ENCODE data around the gene MPO. TPM values are rescaled to one million over a fixed set of nuclear protein-coding genes. Genes with fewer than 3 reads are reported as not detected.

Gene MPO
- total and polyA plus RNA-seq, 12 donors = 0.07 to 2.5 (median 0.18) TPM; not detected in 2

GRCh38 chr17:58268326-58268725 is 12.4 kb downstream of the MPO start:
- intact Hi-C loops (cut with DNase I) = no loop called here
- no peak overlapping the region for H3K4me3 ChIP-seq
- ATAC-seq = no peak
- no peak overlapping the region for H3K27ac ChIP-seq
- peaks cover 0 to 3% (median 0%) of the 10 kb centered on the region in 9 donors for H3K4me1 ChIP-seq
- no peaks in the 10 kb centered on the region for H3K9me3 ChIP-seq
- TF ChIP-seq, protein P1, sequence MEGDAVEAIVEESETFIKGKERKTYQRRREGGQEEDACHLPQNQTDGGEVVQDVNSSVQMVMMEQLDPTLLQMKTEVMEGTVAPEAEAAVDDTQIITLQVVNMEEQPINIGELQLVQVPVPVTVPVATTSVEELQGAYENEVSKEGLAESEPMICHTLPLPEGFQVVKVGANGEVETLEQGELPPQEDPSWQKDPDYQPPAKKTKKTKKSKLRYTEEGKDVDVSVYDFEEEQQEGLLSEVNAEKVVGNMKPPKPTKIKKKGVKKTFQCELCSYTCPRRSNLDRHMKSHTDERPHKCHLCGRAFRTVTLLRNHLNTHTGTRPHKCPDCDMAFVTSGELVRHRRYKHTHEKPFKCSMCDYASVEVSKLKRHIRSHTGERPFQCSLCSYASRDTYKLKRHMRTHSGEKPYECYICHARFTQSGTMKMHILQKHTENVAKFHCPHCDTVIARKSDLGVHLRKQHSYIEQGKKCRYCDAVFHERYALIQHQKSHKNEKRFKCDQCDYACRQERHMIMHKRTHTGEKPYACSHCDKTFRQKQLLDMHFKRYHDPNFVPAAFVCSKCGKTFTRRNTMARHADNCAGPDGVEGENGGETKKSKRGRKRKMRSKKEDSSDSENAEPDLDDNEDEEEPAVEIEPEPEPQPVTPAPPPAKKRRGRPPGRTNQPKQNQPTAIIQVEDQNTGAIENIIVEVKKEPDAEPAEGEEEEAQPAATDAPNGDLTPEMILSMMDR (IDR thresholded peaks at IDR 0.05) = no peak
- DNase-seq = no peak
- H3K27me3 ChIP-seq = peaks cover 6 to 55% (median 34%) of the 10 kb centered on the region in 7 donors
- no peaks in the 10 kb centered on the region for H3K36me3 ChIP-seq
- WGBS, 2 donors = 81 to 91% methylated on average over 12 of the region's 12 CpGs

GRCh38 chr17:58267347-58268324 is 13.1 kb downstream of the MPO start:
- Histone ChIP-seq H3K27ac (no peak overlapping the region), H3K36me3 (no peaks in the 10 kb centered on the region), H3K4me1 (no peaks in the 10 kb centered on the region), H3K27me3 (peaks cover 7 to 55% (median 41%) of the 10 kb centered on the region in 7 donors), H3K4me3 (no peak overlapping the region), H3K9me3 (no peaks in the 10 kb centered on the region)
- TF ChIP-seq, protein P1 (IDR thresholded peaks at IDR 0.05) = no peak
- 71 to 77% methylated on average over 22 of the region's 22 CpGs for WGBS, 2 donors
- ATAC-seq (no peak), DNase-seq (no peak)
- intact Hi-C loops (cut with DNase I) = no loop called here

- no peak overlapping the region for H3K4me3 ChIP-seq
- no peaks in the 10 kb centered on the region for H3K9me3 ChIP-seq
- peaks cover 7 to 64% (median 54%) of the 10 kb centered on the region in 7 donors for H3K27me3 ChIP-seq
- intact Hi-C loops (cut with DNase I) = no loop called here
- no peaks in the 10 kb centered on the region for H3K36me3 ChIP-seq
- no peak overlapping the region for H3K27ac ChIP-seq
- H3K4me1 ChIP-seq = no peaks in the 10 kb centered on the region
- TF ChIP-seq, protein P1 (IDR thresholded peaks at IDR 0.05) = no peak
- no peak for ATAC-seq
- no peak for DNase-seq
- WGBS, 2 donors = 93% methylated on average over 7 of the region's 7 CpGs
Observed at GRCh38 chr17:58265902-58266875, 14.5 kb downstream of the MPO start.

DNA sequence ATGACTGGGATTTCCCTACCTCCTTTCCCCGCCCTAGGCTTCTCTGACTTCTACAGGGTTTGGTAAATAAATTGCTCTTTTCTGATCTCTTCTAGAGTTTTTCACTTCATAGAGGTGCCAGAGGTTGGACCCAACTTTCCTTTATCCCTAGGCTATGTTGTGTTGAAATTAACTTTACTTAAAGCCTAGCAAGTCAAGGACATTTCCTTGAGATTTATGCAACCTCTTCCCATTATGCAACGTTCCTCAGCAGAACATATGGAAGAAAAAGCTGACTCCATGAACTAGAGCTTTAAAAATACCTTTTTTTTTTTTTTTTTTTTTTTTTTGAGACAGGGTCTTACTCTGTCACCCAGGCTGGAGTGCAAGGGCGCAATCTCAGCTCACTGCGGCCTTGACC is 15.5 kb downstream of the MPO start:
- no peaks in the 10 kb centered on the region for H3K36me3 ChIP-seq
- WGBS, 2 donors = 80% methylated on average over 4 of the region's 4 CpGs
- no peak overlapping the region for H3K27ac ChIP-seq
- TF ChIP-seq, protein P1 (IDR thresholded peaks at IDR 0.05) = no peak
- DNase-seq (no peak), ATAC-seq (no peak)
- peaks cover 7 to 72% (median 62%) of the 10 kb centered on the region in 7 donors for H3K27me3 ChIP-seq
- H3K9me3 ChIP-seq = no peaks in the 10 kb centered on the region
- intact Hi-C loops (cut with DNase I) = no loop called here
- H3K4me3 ChIP-seq = no peak overlapping the region
- H3K4me1 ChIP-seq = no peaks in the 10 kb centered on the region

Measured in heart right ventricle (tissue), 16 donors.